GM23338 (cell line): Measurements from ENCODE around the gene RNU6-7. TPM values are rescaled to one million over a fixed set of nuclear protein-coding genes. Genes with fewer than 3 reads are reported as not detected.

Experiments
- ATAC-seq: fragments of 200-7000 bp; cut with Tn5 transposase; 3 replicates; pipeline ENCODE4 v1.9.1; 2020
- DNase-seq: peaks from one replicate; pipeline ENCODE4 v3.0.0-alpha.2; 2015; ENCODE audit warnings: low spot score
- H2AFZ ChIP-seq: fragments of 200-600 bp; sonication (generic); 2 replicates; pipeline ENCODE4 v1.8.0; 2016; ENCODE audit warnings: antibody characterized with exemption, mild to moderate bottlenecking, moderate library complexity
- H3F3A ChIP-seq: fragments of 200-600 bp; sonication (generic); replicated peaks from 2 replicates; pipeline ENCODE4 v1.8.0; 2017; ENCODE audit warnings: antibody characterized with exemption, mixed run types, low read depth
- H3K27ac ChIP-seq: fragments of 200-600 bp; sonication (generic); 2 replicates; pipeline ENCODE4 v1.6.1; 2016; ENCODE audit warnings: low read depth
- H3K27me3 ChIP-seq: fragments of 200-600 bp; sonication (generic); 2 replicates; pipeline ENCODE4 v1.8.0; 2016; ENCODE audit warnings: mild to moderate bottlenecking, mixed run types, moderate library complexity; ENCODE audit not compliant: insufficient read depth
- H3K36me3 ChIP-seq: fragments of 200-600 bp; sonication (generic); 2 replicates; pipeline ENCODE4 v1.8.0; 2016; ENCODE audit warnings: mild to moderate bottlenecking; ENCODE audit not compliant: insufficient read depth
- H3K4me1 ChIP-seq: fragments of 200-600 bp; sonication (generic); 2 replicates; pipeline ENCODE4 v1.8.0; 2016; ENCODE audit warnings: mild to moderate bottlenecking, moderate library complexity; ENCODE audit not compliant: insufficient read depth
- H3K4me2 ChIP-seq: fragments of 200-600 bp; sonication (generic); 2 replicates; pipeline ENCODE4 v1.7.1; 2017; ENCODE audit warnings: mixed run types
- H3K4me3 ChIP-seq: fragments of 200-600 bp; sonication (generic); 2 replicates; pipeline ENCODE4 v1.6.1; 2016; ENCODE audit warnings: mixed run types
- H3K79me2 ChIP-seq: fragments of 200-600 bp; sonication (generic); replicated peaks from 2 replicates; pipeline ENCODE4 v1.8.0; 2017; ENCODE audit warnings: mild to moderate bottlenecking; ENCODE audit not compliant: insufficient read depth
- H3K9me2 ChIP-seq: fragments of 200-600 bp; sonication (generic); 2 replicates; pipeline ENCODE4 v1.8.0; 2017; ENCODE audit not compliant: insufficient read depth
- H4K20me1 ChIP-seq: fragments of 200-600 bp; sonication (generic); replicated peaks from 2 replicates; pipeline ENCODE4 v1.8.0; 2017; ENCODE audit warnings: mild to moderate bottlenecking; ENCODE audit not compliant: insufficient read depth
- H3K27ac Mint-ChIP-seq: 2 replicates; pipeline ENCODE4 v1.8.0; 2020; ENCODE audit warnings: inconsistent platforms, mild to moderate bottlenecking, moderate library complexity, mixed read lengths
- H3K27me3 Mint-ChIP-seq: 3 replicates; pipeline ENCODE4 v1.8.0; 2022; ENCODE audit warnings: low read depth, mild to moderate bottlenecking, moderate library complexity, mixed read lengths, inconsistent platforms; ENCODE audit not compliant: insufficient read depth, poor library complexity
- H3K36me3 Mint-ChIP-seq: 3 replicates; pipeline ENCODE4 v1.8.0; 2021; ENCODE audit warnings: low read depth, mild to moderate bottlenecking, inconsistent platforms, moderate library complexity, mixed read lengths
- H3K4me1 Mint-ChIP-seq: 3 replicates; pipeline ENCODE4 v1.8.0; 2020; ENCODE audit warnings: mild to moderate bottlenecking, inconsistent platforms, mixed read lengths
- H3K4me3 Mint-ChIP-seq: 3 replicates; pipeline ENCODE4 v1.8.0; 2021; ENCODE audit warnings: moderate library complexity, mild to moderate bottlenecking, inconsistent platforms, mixed read lengths
- H3K9me3 Mint-ChIP-seq: 3 replicates; pipeline ENCODE4 v1.8.0; 2020; ENCODE audit warnings: moderate library complexity, mild to moderate bottlenecking, inconsistent platforms, mixed read lengths
- CTCF ChIP-seq, 2 experiments: fragments of 200-600 bp in 1 of 2; sonication (generic) in 1 of 2; conservative IDR thresholded peaks; 2 replicates each; pipeline versions ENCODE4 v1.5.1 to v1.6.1; 2016 to 2017; ENCODE audit warnings: antibody characterized with exemption in 2 of 2, low read depth in 2 of 2, mild to moderate bottlenecking in 2 of 2, moderate library complexity in 1 of 2
- ETS1 ChIP-seq: IDR thresholded peaks from 2 replicates; pipeline ENCODE4 v1.6.1; 2016; ENCODE audit warnings: antibody characterized with exemption
- EZH2 ChIP-seq: fragments of 200-600 bp; sonication (generic); IDR thresholded peaks from one replicate; pipeline ENCODE4 v1.8.0; 2017; ENCODE audit warnings: antibody characterized with exemption, mild to moderate bottlenecking, low read depth; ENCODE audit not compliant: unreplicated experiment
- NANOG ChIP-seq: IDR thresholded peaks from 2 replicates; pipeline ENCODE4 v1.6.1; 2016; ENCODE audit warnings: antibody characterized with exemption, borderline replicate concordance
- STAT1 ChIP-seq: IDR thresholded peaks from one replicate; pipeline ENCODE4 v1.6.1; 2016; ENCODE audit warnings: antibody characterized with exemption; ENCODE audit not compliant: unreplicated experiment
- ZNF114 ChIP-seq: fragments of 250-450 bp; sonication (Bioruptor Pico); IDR thresholded peaks from 2 replicates; pipeline ENCODE4 v1.5.0; 2020; ENCODE audit warnings: mild to moderate bottlenecking, moderate library complexity
- ZNF331 ChIP-seq: fragments of 250-450 bp; sonication (Bioruptor Pico); IDR thresholded peaks from 2 replicates; pipeline ENCODE4 v1.5.0; 2020; ENCODE audit warnings: low read depth, mild to moderate bottlenecking, moderate library complexity
- polyA plus RNA-seq: library from polyadenylated mRNA; unstranded; fragments of >200 nt; fragmentation: Nextera tagmentation; extraction: Ambion mirVana; gene quantifications from 2 replicates; pipeline ENCODE4 v1.2.1, GENCODE V29; 2016
- total RNA-seq: library from RNA; depleted of rRNA; stranded (reverse); fragments of >200 nt; shearing (Covaris generic); gene quantifications from 2 replicates; pipeline ENCODE4 v1.2.3, GENCODE V29; 2014
- TF ChIP-seq, protein P1 (sequence below): IDR thresholded peaks from one replicate; pipeline ENCODE4 v1.6.1; 2018; ENCODE audit warnings: antibody characterized with exemption; ENCODE audit not compliant: unreplicated experiment

The RNU6-7 gene
- total and polyA plus RNA-seq, 2 experiments from 2014 or later: 39.1 TPM; not detected in 1

DNA sequence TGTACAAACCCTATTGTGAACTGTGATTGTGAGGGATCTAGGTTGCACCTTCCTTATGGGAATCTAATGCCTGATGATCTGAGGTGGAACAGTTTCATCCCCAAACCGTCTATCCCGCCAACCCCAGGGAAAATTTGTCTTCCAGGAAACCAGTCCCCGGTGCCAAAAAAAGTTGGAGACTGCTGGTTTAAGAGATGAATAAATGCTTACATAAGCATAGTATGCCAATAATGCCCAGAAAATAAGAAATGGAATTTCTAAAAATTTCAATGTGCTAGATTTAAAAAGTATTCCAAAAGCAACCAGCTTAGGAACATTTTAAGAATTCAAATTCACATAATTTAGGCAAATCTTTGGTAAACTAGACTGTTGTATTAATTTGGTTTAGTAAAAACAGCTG lies 6.6 kb downstream of the RNU6-7 start:
- no peak for ATAC-seq
- H3K36me3 Mint-ChIP-seq: no peaks in the 10 kb centered on the region

GRCh38 chr14:32209471-32209870 lies 7.6 kb downstream of the RNU6-7 start:
- Histone ChIP-seq H2AFZ (no peak overlapping the region), H3K27me3 (no peaks in the 10 kb centered on the region), H3K4me3 (no peak overlapping the region), H4K20me1 (no peaks in the 10 kb centered on the region), H3K4me1 (no peaks in the 10 kb centered on the region), H3K9me2 (no peaks in the 10 kb centered on the region), H3K4me2 (no peak overlapping the region), H3K79me2 (no peaks in the 10 kb centered on the region), H3F3A (no peaks in the 10 kb centered on the region), H3K36me3 (no peaks in the 10 kb centered on the region), H3K27ac (no peak overlapping the region)
- H3K36me3 Mint-ChIP-seq: no peaks in the 10 kb centered on the region
- H3K4me1 Mint-ChIP-seq: peaks cover 9% of the 10 kb centered on the region
- peaks cover 2% of the 10 kb centered on the region; the same call in 1 of the 3 replicates for H3K9me3 Mint-ChIP-seq
- no peaks in the 10 kb centered on the region for H3K27me3 Mint-ChIP-seq
- ATAC-seq: no peak
- DNase-seq: no peak
- no peak overlapping the region for H3K27ac Mint-ChIP-seq
- no peak overlapping the region for H3K4me3 Mint-ChIP-seq
- TF ChIP-seq NANOG (no peak), CTCF (conservative IDR thresholded peaks at IDR 0.05; ENCODE audit: low read depth in 2 of 2) (no peak), STAT1 (no peak), ZNF114 (CRISPR knock-in tag) (no peak), ZNF331 (CRISPR knock-in tag) (no peak)
- TF ChIP-seq, protein P1, sequence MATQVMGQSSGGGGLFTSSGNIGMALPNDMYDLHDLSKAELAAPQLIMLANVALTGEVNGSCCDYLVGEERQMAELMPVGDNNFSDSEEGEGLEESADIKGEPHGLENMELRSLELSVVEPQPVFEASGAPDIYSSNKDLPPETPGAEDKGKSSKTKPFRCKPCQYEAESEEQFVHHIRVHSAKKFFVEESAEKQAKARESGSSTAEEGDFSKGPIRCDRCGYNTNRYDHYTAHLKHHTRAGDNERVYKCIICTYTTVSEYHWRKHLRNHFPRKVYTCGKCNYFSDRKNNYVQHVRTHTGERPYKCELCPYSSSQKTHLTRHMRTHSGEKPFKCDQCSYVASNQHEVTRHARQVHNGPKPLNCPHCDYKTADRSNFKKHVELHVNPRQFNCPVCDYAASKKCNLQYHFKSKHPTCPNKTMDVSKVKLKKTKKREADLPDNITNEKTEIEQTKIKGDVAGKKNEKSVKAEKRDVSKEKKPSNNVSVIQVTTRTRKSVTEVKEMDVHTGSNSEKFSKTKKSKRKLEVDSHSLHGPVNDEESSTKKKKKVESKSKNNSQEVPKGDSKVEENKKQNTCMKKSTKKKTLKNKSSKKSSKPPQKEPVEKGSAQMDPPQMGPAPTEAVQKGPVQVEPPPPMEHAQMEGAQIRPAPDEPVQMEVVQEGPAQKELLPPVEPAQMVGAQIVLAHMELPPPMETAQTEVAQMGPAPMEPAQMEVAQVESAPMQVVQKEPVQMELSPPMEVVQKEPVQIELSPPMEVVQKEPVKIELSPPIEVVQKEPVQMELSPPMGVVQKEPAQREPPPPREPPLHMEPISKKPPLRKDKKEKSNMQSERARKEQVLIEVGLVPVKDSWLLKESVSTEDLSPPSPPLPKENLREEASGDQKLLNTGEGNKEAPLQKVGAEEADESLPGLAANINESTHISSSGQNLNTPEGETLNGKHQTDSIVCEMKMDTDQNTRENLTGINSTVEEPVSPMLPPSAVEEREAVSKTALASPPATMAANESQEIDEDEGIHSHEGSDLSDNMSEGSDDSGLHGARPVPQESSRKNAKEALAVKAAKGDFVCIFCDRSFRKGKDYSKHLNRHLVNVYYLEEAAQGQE: no peak

More for the DNA sequence above, 6.6 kb downstream of the RNU6-7 start:
- no peaks in the 10 kb centered on the region for H3K4me1 ChIP-seq
- Mint-ChIP-seq H3K27me3 (no peaks in the 10 kb centered on the region), H3K4me1 (peaks cover 14% of the 10 kb centered on the region), H3K4me3 (no peak overlapping the region), H3K27ac (no peak overlapping the region), H3K9me3 (peaks cover 2% of the 10 kb centered on the region; the same call in 1 of the 3 replicates)
- no peaks in the 10 kb centered on the region for H3K79me2 ChIP-seq
- no peak overlapping the region for H3K4me3 ChIP-seq
- no peaks in the 10 kb centered on the region for H3K36me3 ChIP-seq
- H4K20me1 ChIP-seq: no peaks in the 10 kb centered on the region
- no peaks in the 10 kb centered on the region for H3K27me3 ChIP-seq
- no peak overlapping the region for H3K4me2 ChIP-seq
- H3K9me2 ChIP-seq: no peaks in the 10 kb centered on the region
- H2AFZ ChIP-seq: no peak overlapping the region
- TF ChIP-seq ETS1 (no peak), EZH2 (no peak), ZNF114 (CRISPR knock-in tag) (no peak), STAT1 (no peak)
- TF ChIP-seq, protein P1: no peak
- no peak overlapping the region for H3K27ac ChIP-seq
- no peak for DNase-seq
- H3F3A ChIP-seq: no peaks in the 10 kb centered on the region
